DOHH2 (cell line): ENCODE results near the gene SAMHD1.

Experiments used
- EZH2phosphoT487 ChIP-seq: fragments of 200-600 bp; sonication (generic); IDR thresholded peaks from 2 replicates; pipeline ENCODE4 v1.6.1; 2017; ENCODE audit warnings: borderline replicate concordance, mild to moderate bottlenecking, antibody characterized with exemption, low read length, moderate library complexity, mixed read lengths
- TF ChIP-seq, protein P1 (sequence below): fragments of 200-600 bp; sonication (generic); IDR thresholded peaks from one replicate; pipeline ENCODE4 v1.5.1; 2014; ENCODE audit warnings: antibody characterized with exemption, mild to moderate bottlenecking, low read depth, low read length; ENCODE audit not compliant: poor library complexity, severe bottlenecking

GRCh38 chr20:36908603-36909002 lies 42.9 kb downstream of the SAMHD1 start:
- TF ChIP-seq, protein P1, sequence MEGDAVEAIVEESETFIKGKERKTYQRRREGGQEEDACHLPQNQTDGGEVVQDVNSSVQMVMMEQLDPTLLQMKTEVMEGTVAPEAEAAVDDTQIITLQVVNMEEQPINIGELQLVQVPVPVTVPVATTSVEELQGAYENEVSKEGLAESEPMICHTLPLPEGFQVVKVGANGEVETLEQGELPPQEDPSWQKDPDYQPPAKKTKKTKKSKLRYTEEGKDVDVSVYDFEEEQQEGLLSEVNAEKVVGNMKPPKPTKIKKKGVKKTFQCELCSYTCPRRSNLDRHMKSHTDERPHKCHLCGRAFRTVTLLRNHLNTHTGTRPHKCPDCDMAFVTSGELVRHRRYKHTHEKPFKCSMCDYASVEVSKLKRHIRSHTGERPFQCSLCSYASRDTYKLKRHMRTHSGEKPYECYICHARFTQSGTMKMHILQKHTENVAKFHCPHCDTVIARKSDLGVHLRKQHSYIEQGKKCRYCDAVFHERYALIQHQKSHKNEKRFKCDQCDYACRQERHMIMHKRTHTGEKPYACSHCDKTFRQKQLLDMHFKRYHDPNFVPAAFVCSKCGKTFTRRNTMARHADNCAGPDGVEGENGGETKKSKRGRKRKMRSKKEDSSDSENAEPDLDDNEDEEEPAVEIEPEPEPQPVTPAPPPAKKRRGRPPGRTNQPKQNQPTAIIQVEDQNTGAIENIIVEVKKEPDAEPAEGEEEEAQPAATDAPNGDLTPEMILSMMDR, result no peak
- TF ChIP-seq EZH2phosphoT487, result no peak
